ENCODE measurements around the gene NOP10. TPM values are rescaled to one million over a fixed set of nuclear protein-coding genes. Genes with fewer than 3 reads are reported as not detected.

The NOP10 gene
- polyA plus RNA-seq, 1 of the 3 experiments (the other 2 are of a cell fraction), result 440 TPM

Small RNA genes lying within 50 kb of the gene (small RNA-seq; reads per million reads assigned to genes)
- gene MIR1233-1 (0 reads per million in 7 experiments), gene RF00019 (0 reads per million in 7 experiments)

Other genes with a start within 250 kb of the NOP10 start
- gene EMC7, start 241.3 kb downstream of the NOP10 start, polyA plus RNA-seq (2012; rRNA removed), result 92.3 and 105 TPM in 2 replicates
- gene PGBD4, start 241.1 kb downstream of the NOP10 start, polyA plus RNA-seq (2012; rRNA removed), result 0.77 and 1.3 TPM in 2 replicates
- 13.8 and 20.3 TPM in 2 replicates for gene KATNBL1, start 133.0 kb downstream of the NOP10 start, polyA plus RNA-seq (2012; rRNA removed)
- 159 and 224 TPM in 2 replicates for gene EMC4, start 118.1 kb downstream of the NOP10 start, polyA plus RNA-seq (2012; rRNA removed)
- 7.7 and 8.0 TPM in 2 replicates for gene SLC12A6, start 5.4 kb downstream of the NOP10 start, polyA plus RNA-seq (2012; rRNA removed)
- not detected in 2 replicates for gene NUTM1, start 179 bp upstream of the NOP10 start, polyA plus RNA-seq (2012; rRNA removed)
- 78.6 and 88.4 TPM in 2 replicates for gene LPCAT4, start 24.1 kb upstream of the NOP10 start, polyA plus RNA-seq (2012; rRNA removed)
- 33.9 and 50.0 TPM in 2 replicates for gene GOLGA8A, start 94.7 kb upstream of the NOP10 start, polyA plus RNA-seq (2012; rRNA removed)
- gene GOLGA8B, start 240.5 kb upstream of the NOP10 start, polyA plus RNA-seq (2012; rRNA removed), result 96.6 and 154 TPM in 2 replicates